ENCODE data around the gene STAB1. TPM values are rescaled to one million over a fixed set of nuclear protein-coding genes. Genes with fewer than 3 reads are reported as not detected.

Gene STAB1
- total and polyA plus RNA-seq, 2 experiments from 2014 or later: 3.0 to 4.6 TPM

Small RNA genes within 50 kb of the gene (small RNA-seq; reads per million reads assigned to genes)
- gene RNU6-856P (not detected), gene RNU6ATAC16P (not detected)

Other genes with a start within 250 kb of the STAB1 start
- 6.2 and 8.0 TPM in 2 replicates for gene PPM1M, start 249.6 kb upstream of the STAB1 start, total RNA-seq
- gene PPM1M, start 249.6 kb upstream of the STAB1 start, polyA plus RNA-seq: 8.4 and 10.7 TPM in 2 replicates
- gene WDR82, start 216.7 kb upstream of the STAB1 start, total RNA-seq: 50.9 and 52.1 TPM in 2 replicates
- 20.2 and 24.8 TPM in 2 replicates for gene WDR82, start 216.7 kb upstream of the STAB1 start, polyA plus RNA-seq
- gene GLYCTK, start 207.5 kb upstream of the STAB1 start, total RNA-seq: 112 and 116 TPM in 2 replicates
- 95.5 and 110 TPM in 2 replicates for gene GLYCTK, start 207.5 kb upstream of the STAB1 start, polyA plus RNA-seq
- 2.5 and 4.0 TPM in 2 replicates for gene DNAH1, start 179.0 kb upstream of the STAB1 start, total RNA-seq
- gene DNAH1, start 179.0 kb upstream of the STAB1 start, polyA plus RNA-seq: 2.7 and 4.2 TPM in 2 replicates
- 54.1 and 68.5 TPM in 2 replicates for gene BAP1, start 85.3 kb upstream of the STAB1 start, total RNA-seq
- gene BAP1, start 85.3 kb upstream of the STAB1 start, polyA plus RNA-seq: 57.4 and 59.2 TPM in 2 replicates
- 7.1 and 7.2 TPM in 2 replicates for gene PHF7, start 84.7 kb upstream of the STAB1 start, total RNA-seq
- 3.9 and 7.1 TPM in 2 replicates for gene PHF7, start 84.7 kb upstream of the STAB1 start, polyA plus RNA-seq
- 1.5 and 3.8 TPM in 2 replicates for gene SEMA3G, start 50.2 kb upstream of the STAB1 start, total RNA-seq
- 0.48 and 1.5 TPM in 2 replicates for gene SEMA3G, start 50.2 kb upstream of the STAB1 start, polyA plus RNA-seq
- 15.0 and 16.1 TPM in 2 replicates for gene TNNC1, start 41.3 kb upstream of the STAB1 start, total RNA-seq
- 9.7 and 19.8 TPM in 2 replicates for gene TNNC1, start 41.3 kb upstream of the STAB1 start, polyA plus RNA-seq
- 52.1 and 74.5 TPM in 2 replicates for gene NISCH, start 39.7 kb upstream of the STAB1 start, total RNA-seq
- 58.9 and 66.3 TPM in 2 replicates for gene NISCH, start 39.7 kb upstream of the STAB1 start, polyA plus RNA-seq
- gene NT5DC2, start 38.5 kb downstream of the STAB1 start, total RNA-seq: 167 and 172 TPM in 2 replicates
- gene NT5DC2, start 38.5 kb downstream of the STAB1 start, polyA plus RNA-seq: 166 and 177 TPM in 2 replicates
- 0.12 and 0.83 TPM in 2 replicates for gene UQCC5, start 41.3 kb downstream of the STAB1 start, total RNA-seq
- gene UQCC5, start 41.3 kb downstream of the STAB1 start, polyA plus RNA-seq: 51.7 and 59.4 TPM in 2 replicates
- gene PBRM1, start 190.6 kb downstream of the STAB1 start, total RNA-seq: 70.7 and 77.4 TPM in 2 replicates
- 43.7 and 50.9 TPM in 2 replicates for gene PBRM1, start 190.6 kb downstream of the STAB1 start, polyA plus RNA-seq
- gene GNL3, start 190.7 kb downstream of the STAB1 start, total RNA-seq: 84.8 and 93.3 TPM in 2 replicates
- 82.6 and 91.1 TPM in 2 replicates for gene GNL3, start 190.7 kb downstream of the STAB1 start, polyA plus RNA-seq
- 68.3 and 97.9 TPM in 2 replicates for gene GLT8D1, start 210.5 kb downstream of the STAB1 start, total RNA-seq
- 79.9 and 89.2 TPM in 2 replicates for gene GLT8D1, start 210.5 kb downstream of the STAB1 start, polyA plus RNA-seq
- 158 and 261 TPM in 2 replicates for gene SPCS1, start 210.8 kb downstream of the STAB1 start, total RNA-seq
- 219 and 242 TPM in 2 replicates for gene SPCS1, start 210.8 kb downstream of the STAB1 start, polyA plus RNA-seq